MM.1S (cell line): ENCODE measurements around the gene GZMM.

Experiments used
- DNase-seq: peaks from one replicate; pipeline ENCODE4 v3.0.0-alpha.2; 2015
- H2AFZ ChIP-seq: fragments of 300-600 bp; sonication (generic); 2 replicates; pipeline ENCODE4 v1.6.0; 2016; ENCODE audit warnings: antibody characterized with exemption, low read length
- H3F3A ChIP-seq: fragments of 300-600 bp; sonication (generic); 2 replicates; pipeline ENCODE4 v1.6.1; 2016; ENCODE audit warnings: mild to moderate bottlenecking, antibody characterized with exemption, low read length, moderate library complexity, mixed read lengths; ENCODE audit not compliant: insufficient read depth
- H3K27ac ChIP-seq: fragments of 300-600 bp; sonication (generic); 2 replicates; pipeline ENCODE4 v1.5.1; 2016; ENCODE audit warnings: mild to moderate bottlenecking, low read length
- H3K27me3 ChIP-seq: fragments of 300-600 bp; sonication (generic); replicated peaks from 2 replicates; pipeline ENCODE4 v1.6.0; 2016; ENCODE audit warnings: low read length; ENCODE audit not compliant: insufficient read depth
- H3K36me3 ChIP-seq: fragments of 300-600 bp; sonication (generic); replicated peaks from 2 replicates; pipeline ENCODE4 v1.6.1; 2016; ENCODE audit warnings: mild to moderate bottlenecking, low read length, mixed read lengths; ENCODE audit not compliant: insufficient read depth
- H3K4me1 ChIP-seq: fragments of 300-600 bp; sonication (generic); 2 replicates; pipeline ENCODE4 v1.6.1; 2016; ENCODE audit warnings: low read length, mixed read lengths
- H3K4me2 ChIP-seq: fragments of 300-600 bp; sonication (generic); 2 replicates; pipeline ENCODE4 v1.6.0; 2016; ENCODE audit warnings: low read depth, low read length
- H3K4me3 ChIP-seq: fragments of 300-600 bp; sonication (generic); 2 replicates; pipeline ENCODE4 v1.5.1; 2016; ENCODE audit warnings: low read length, mixed read lengths
- H3K79me2 ChIP-seq: fragments of 300-600 bp; sonication (generic); 2 replicates; pipeline ENCODE4 v1.6.1; 2016; ENCODE audit warnings: mixed run types, low read length, mixed read lengths
- H3K9ac ChIP-seq: fragments of 300-600 bp; sonication (generic); 2 replicates; pipeline ENCODE4 v1.6.1; 2016; ENCODE audit warnings: low read length, mixed read lengths
- H3K9me2 ChIP-seq: fragments of 300-600 bp; sonication (generic); replicated peaks from 2 replicates; pipeline ENCODE4 v1.6.1; 2016; ENCODE audit warnings: mild to moderate bottlenecking, low read length, mixed read lengths; ENCODE audit not compliant: insufficient read depth
- H3K9me3 ChIP-seq: fragments of 300-600 bp; sonication (generic); replicated peaks from 2 replicates; pipeline ENCODE4 v1.6.1; 2016; ENCODE audit warnings: mild to moderate bottlenecking, low read length, mixed read lengths; ENCODE audit not compliant: insufficient read depth
- H4K20me1 ChIP-seq: fragments of 300-600 bp; sonication (generic); 2 replicates; pipeline ENCODE4 v1.6.1; 2016; ENCODE audit warnings: mild to moderate bottlenecking, low read length, moderate library complexity, mixed read lengths; ENCODE audit not compliant: insufficient read depth
- CTCF ChIP-seq: fragments of 300-600 bp; sonication (generic); IDR thresholded peaks from 2 replicates; pipeline ENCODE4 v1.5.1; 2016; ENCODE audit warnings: antibody characterized with exemption, low read length, mixed read lengths
- EZH2 ChIP-seq: fragments of 300-600 bp; sonication (generic); optimal IDR thresholded peaks from 2 replicates; pipeline ENCODE3; 2017; ENCODE audit warnings: low read depth, mild to moderate bottlenecking, antibody characterized with exemption, low read length, mixed read lengths
- EZH2phosphoT487 ChIP-seq: fragments of 300-600 bp; sonication (generic); IDR thresholded peaks from 2 replicates; pipeline ENCODE4 v1.6.1; 2018; ENCODE audit warnings: antibody characterized with exemption, low read length

The GZMM gene

DNA sequence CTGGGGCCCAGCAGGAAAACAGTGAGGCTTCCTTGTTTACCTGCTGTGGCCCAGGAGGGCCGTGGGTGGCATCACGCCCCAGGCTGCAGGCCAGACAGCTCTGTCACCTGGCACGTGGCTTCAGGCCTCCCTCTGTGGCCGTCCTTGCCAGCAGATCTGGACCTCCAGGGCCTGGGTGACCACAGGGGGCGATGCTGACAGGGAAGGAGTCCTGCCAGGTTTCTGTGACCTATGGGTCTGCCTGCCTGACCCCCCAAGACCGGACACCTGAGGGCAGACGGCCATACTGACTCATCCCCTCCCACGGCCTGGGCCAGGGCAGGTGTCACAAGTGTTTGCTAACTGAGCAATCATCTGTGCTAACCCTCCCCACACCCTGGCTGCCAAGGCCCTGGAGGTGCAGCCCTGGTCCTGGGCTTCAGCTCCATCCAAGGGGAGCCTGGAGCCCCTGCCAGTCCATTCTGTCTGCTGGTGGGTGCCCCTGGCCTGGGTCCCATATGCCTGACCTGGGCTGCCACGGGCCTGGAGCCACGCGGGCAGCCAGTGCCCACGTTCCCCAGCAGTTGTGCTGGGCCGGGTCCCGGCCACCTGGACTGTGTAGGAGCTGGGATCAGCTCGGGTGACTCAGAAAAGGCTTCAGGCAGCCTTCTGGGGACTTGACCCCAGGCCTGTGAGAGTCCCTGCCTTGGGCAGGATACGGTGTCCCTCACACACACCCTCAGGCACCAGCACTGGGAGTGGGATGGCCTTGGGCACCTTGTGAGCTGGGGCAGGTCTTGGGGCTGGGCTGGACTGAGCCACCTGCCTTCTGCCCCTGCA is 8.6 kb upstream of the GZMM start:
- no peak overlapping the region for H3K9ac ChIP-seq
- no peak overlapping the region for H3K27ac ChIP-seq
- no peaks in the 10 kb centered on the region for H3F3A ChIP-seq
- no peaks in the 10 kb centered on the region for H4K20me1 ChIP-seq
- H3K27me3 ChIP-seq: no peaks in the 10 kb centered on the region
- no peak overlapping the region for H3K4me2 ChIP-seq
- no peak overlapping the region for H3K4me3 ChIP-seq
- no peaks in the 10 kb centered on the region for H3K9me2 ChIP-seq
- no peak for DNase-seq
- peaks cover 7% of the 10 kb centered on the region for H3K4me1 ChIP-seq
- H3K36me3 ChIP-seq: no peaks in the 10 kb centered on the region
- H2AFZ ChIP-seq: no peak overlapping the region
- H3K9me3 ChIP-seq: no peaks in the 10 kb centered on the region
- no peak for TF ChIP-seq EZH2
- no peak for TF ChIP-seq CTCF
- no peak for TF ChIP-seq EZH2phosphoT487
- H3K79me2 ChIP-seq: peaks cover 38% of the 10 kb centered on the region

DNA sequence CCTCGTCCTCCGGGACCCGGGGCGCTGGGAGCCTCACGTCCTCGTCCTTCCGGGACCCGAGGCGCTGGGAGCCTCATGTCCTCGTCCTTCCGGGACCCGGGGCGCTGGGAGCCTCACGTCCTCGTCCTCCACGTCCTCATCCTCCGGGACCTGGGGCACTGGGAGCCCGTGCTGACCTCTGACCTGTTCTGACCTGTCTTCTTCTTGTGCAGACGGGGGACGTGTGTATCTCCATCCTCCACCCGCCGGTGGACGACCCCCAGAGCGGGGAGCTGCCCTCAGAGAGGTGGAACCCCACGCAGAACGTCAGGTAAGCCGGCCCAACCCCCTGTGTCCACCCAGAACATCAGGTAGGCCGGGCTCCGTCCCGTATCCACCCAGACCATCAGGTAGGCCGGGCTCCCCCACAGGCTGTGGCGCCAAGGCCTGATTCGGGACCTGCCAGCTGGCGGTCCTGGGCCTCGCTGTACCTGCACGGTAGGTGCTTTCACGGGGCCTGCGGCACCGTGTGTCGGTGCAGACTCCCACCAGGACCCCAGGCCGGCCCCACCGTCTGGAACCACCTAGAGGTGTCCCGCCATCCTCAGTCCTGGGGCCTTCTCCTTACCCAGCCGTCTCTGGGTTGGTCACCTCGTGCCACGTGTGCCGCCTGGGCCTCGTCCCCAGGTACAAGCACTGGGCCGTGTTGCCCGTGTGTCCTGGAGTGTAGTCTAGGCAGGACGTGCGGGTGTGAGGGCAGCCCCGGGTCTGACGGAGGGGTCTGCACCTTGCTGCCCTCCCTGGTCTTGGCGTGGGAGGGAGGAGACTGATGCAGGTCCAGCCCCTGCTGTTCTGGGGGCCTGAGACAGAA is 7.6 kb upstream of the GZMM start:
- H3K4me3 ChIP-seq: no peak overlapping the region
- no peaks in the 10 kb centered on the region for H3F3A ChIP-seq
- TF ChIP-seq CTCF (no peak), EZH2 (no peak), EZH2phosphoT487 (no peak)
- no peak for DNase-seq
- no peaks in the 10 kb centered on the region for H4K20me1 ChIP-seq
- H3K9me2 ChIP-seq: no peaks in the 10 kb centered on the region
- no peak overlapping the region for H3K9ac ChIP-seq
- no peaks in the 10 kb centered on the region for H3K36me3 ChIP-seq
- no peak overlapping the region for H3K4me2 ChIP-seq
- H3K4me1 ChIP-seq: peaks cover 7% of the 10 kb centered on the region
- no peaks in the 10 kb centered on the region for H3K27me3 ChIP-seq
- no peak overlapping the region for H2AFZ ChIP-seq
- no peak overlapping the region for H3K27ac ChIP-seq
- no peaks in the 10 kb centered on the region for H3K9me3 ChIP-seq
- peaks cover 38% of the 10 kb centered on the region for H3K79me2 ChIP-seq

DNA sequence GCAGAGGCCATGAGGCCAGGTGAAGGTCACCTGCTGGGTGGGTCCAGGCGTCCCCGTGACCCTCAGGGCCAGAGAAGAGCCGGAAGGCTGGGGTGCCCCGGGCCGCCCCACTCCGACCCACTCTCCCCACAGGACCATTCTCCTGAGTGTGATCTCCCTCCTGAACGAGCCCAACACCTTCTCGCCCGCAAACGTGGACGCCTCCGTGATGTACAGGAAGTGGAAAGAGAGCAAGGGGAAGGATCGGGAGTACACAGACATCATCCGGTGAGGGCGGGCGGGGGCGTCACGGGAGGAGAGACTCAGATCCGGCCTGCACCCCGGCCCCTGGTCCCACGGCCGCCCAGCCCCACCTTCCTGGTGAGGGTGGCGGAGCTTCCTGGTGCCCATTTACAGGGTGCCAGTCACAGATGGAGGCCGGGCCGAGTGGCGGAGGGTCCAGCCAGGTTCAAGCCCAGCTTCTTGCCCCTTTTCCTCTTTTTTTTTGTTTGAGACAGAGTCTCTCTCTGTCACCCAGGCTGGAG is 6.9 kb upstream of the GZMM start:
- Histone ChIP-seq H3K27ac (no peak overlapping the region), H3K9ac (no peak overlapping the region), H3K9me2 (no peaks in the 10 kb centered on the region), H4K20me1 (no peaks in the 10 kb centered on the region), H3K4me1 (peaks cover 7% of the 10 kb centered on the region), H3K4me3 (no peak overlapping the region), H3K27me3 (no peaks in the 10 kb centered on the region), H2AFZ (no peak overlapping the region), H3K4me2 (no peak overlapping the region), H3F3A (no peaks in the 10 kb centered on the region), H3K36me3 (no peaks in the 10 kb centered on the region), H3K79me2 (peaks cover 36% of the 10 kb centered on the region), H3K9me3 (no peaks in the 10 kb centered on the region)
- no peak for DNase-seq
- TF ChIP-seq EZH2phosphoT487 (no peak), CTCF (no peak), EZH2 (no peak)
